Fibroblast of mammary gland (primary cell): Measurements from ENCODE around the gene MUC4.
"Not testable (repeated sequence)": the region's sequence is repeated elsewhere in the genome, so short reads cannot be mapped to it uniquely, and the experiment has no call there.

Source experiments
- DNase-seq: peaks from one replicate; pipeline ENCODE4 v3.0.0-alpha.2; 2010; ENCODE audit warnings: low read depth
- H3K4me3 ChIP-seq: 2 replicates; pipeline ENCODE4 v1.5.1; 2011; ENCODE audit warnings: low read depth, mild to moderate bottlenecking, low read length, moderate library complexity; ENCODE audit not compliant: control insufficient read depth
- CTCF ChIP-seq: conservative IDR thresholded peaks from 2 replicates; pipeline ENCODE4 v1.5.1; 2011; ENCODE audit warnings: low read depth, low read length, inconsistent platforms; ENCODE audit not compliant: control insufficient read depth, insufficient read depth

The MUC4 gene

DNA sequence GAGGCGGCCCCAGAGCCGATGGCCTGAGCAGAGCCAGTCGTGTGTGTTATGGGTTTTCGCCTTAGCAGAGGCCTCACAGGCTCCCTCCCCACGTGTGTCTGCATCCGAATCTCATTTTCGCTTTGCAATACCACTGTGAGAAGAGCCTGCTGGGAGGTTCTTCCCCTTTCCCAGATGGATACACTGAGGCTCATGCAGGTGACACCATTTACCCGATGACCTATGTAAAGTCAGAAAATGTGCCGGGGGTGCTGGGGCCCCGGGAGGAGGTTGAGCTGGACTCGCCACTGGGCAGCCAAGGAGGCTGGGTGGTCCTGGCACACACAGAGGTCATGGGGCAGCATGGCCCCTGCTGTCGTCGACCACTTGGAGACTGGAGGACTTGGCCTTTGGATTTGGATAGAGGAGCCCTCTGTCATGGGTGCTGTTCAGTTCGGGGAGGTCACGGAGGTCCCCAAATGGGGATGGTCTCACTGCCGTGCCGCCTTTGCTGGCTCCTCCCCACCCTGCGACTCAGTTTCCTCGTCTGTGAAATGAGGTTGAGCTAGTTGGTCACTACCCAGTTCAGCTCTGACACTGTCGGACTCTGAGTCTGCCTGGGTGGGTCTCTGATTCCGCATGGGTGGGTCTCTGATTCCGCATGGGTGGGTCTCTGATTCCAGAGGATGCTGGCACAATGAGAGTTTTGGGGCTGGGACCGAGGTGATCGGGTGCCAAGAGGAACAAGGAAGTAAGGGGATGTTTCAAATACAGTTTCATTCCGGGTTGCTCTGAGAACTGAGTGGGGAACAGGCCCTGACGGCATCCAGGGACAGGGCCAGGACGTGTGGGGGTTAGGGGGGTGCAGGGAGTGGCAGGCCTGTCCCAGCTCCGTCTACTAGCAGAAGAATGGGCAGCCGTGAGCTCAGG, 23.2 kb upstream of the MUC4 start:
- no peak overlapping the region for H3K4me3 ChIP-seq
- no peak for DNase-seq
- no peak for TF ChIP-seq CTCF

- DNase-seq = no peak
- H3K4me3 ChIP-seq = no peak overlapping the region
- no peak for TF ChIP-seq CTCF
These were observed 18.1 kb upstream of the MUC4 start for GRCh38 chr3:195829897-195830254.

DNA sequence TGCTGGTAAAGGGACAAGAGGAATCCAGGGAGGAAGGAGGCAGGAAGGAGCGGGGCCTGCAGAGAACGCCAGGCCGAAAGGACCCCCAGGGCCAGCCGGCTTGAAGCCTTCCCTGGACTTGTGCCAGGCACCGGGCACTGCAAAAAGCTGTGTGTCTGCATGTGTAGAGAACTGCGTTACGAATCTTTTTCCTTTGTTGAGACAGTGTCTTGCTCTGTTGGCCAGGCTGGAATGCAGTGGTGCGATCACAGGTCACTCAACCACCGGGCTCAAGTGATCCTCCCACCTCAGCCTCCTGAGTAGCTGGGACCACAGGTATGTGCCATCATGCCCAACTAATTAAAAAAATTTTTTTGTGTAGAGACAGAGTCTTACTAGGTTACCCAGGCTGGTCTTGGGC, 17.0 kb upstream of the MUC4 start:
- TF ChIP-seq CTCF = no peak
- H3K4me3 ChIP-seq = no peak overlapping the region
- DNase-seq = no peak

- TF ChIP-seq CTCF = no peak
- H3K4me3 ChIP-seq = no peak overlapping the region
- no peak for DNase-seq
These were observed 14.4 kb upstream of the MUC4 start for GRCh38 chr3:195825857-195826804.

GRCh38 chr3:195825191-195825588, 13.5 kb upstream of the MUC4 start:
- DNase-seq = no peak
- TF ChIP-seq CTCF = no peak
- no peak overlapping the region for H3K4me3 ChIP-seq

DNA sequence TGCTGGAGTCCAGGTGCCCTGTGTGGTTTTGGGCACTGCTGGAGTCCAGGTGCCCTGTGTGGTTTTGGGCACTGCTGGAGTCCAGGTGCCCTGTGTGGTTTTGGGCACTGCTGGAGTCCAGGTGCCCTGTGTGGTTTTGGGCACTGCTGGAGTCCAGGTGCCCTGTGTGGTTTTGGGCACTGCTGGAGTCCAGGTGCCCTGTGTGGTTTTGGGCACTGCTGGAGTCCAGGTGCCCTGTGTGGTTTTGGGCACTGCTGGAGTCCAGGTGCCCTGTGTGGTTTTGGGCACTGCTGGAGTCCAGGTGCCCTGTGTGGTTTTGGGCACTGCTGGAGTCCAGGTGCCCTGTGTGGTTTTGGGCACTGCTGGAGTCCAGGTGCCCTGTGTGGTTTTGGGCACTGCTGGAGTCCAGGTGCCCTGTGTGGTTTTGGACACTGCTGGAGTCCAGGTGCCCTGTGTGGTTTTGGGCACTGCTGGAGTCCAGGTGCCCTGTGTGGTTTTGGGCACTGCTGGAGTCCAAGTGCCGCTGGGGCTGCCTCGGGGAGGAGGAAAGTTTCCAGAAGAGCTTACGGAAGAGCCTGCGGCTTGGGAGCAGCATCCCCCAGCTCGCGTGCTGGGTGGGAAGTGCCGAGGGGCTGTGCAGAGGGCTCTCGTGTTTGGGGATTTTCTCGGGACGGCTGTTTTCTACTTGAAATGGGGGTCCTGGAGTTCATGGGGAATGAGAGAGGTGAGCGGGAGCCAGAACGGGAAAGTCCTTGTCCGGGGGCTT, 12.9 kb upstream of the MUC4 start:
- DNase-seq = not testable (repeated sequence)

DNA sequence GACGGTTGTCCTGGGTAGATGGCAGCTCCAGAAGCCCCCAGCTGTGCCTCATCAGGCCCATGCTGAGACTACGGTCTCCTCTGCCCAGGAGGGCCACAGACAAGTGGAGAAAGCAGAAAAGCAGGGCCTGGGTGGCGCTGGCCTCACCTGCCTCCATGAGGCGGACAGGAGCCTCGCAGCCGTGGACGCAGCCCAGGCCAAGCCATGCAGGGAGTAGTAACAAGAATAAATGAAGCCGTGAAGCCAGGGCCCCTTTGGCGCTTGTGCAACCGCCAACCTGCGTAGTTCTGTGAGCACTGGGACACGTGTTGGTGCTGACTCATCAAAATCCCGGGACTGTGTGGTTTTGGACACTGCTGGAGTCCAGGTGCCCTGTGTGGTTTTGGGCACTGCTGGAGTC, 12.3 kb upstream of the MUC4 start:
- TF ChIP-seq CTCF = no peak
- no peak overlapping the region for H3K4me3 ChIP-seq
- DNase-seq = peak; percentile 38

More for the DNA sequence above, 12.9 kb upstream of the MUC4 start:
- not testable (repeated sequence) for H3K4me3 ChIP-seq
